GM12864 (cell line): Measurements from ENCODE around the gene HDAC8.

Source experiments
- DNase-seq: peaks from one replicate; pipeline ENCODE4 v3.0.0-alpha.2; 2011; ENCODE audit warnings: low read depth
- H3K4me3 ChIP-seq: 2 replicates; pipeline ENCODE4 v1.5.1; 2011; ENCODE audit warnings: mild to moderate bottlenecking, low read depth, low read length, control low read depth
- CTCF ChIP-seq: IDR thresholded peaks from 2 replicates; pipeline ENCODE4 v1.5.1; 2011; ENCODE audit warnings: low read depth, mild to moderate bottlenecking, moderate library complexity, low read length, control low read depth, inconsistent platforms; ENCODE audit errors: missing control alignments

The HDAC8 gene

GRCh38 chrX:72479324-72480274 lies 93.0 kb downstream of the HDAC8 start:
- H3K4me3 ChIP-seq = no peak overlapping the region
- no peak for DNase-seq
- TF ChIP-seq CTCF = no peak

- DNase-seq = no peak
- no peak overlapping the region for H3K4me3 ChIP-seq
- no peak for TF ChIP-seq CTCF
Measured at GRCh38 chrX:72478853-72479252, 93.8 kb downstream of the HDAC8 start.

- no peak for DNase-seq
- no peak for TF ChIP-seq CTCF
- H3K4me3 ChIP-seq = no peak overlapping the region
Measured at GRCh38 chrX:72478351-72478750, 94.3 kb downstream of the HDAC8 start.

- DNase-seq = no peak
- H3K4me3 ChIP-seq = no peak overlapping the region
Measured at GRCh38 chrX:72477781-72478181, 94.9 kb downstream of the HDAC8 start.

GRCh38 chrX:72477376-72477775 lies 95.3 kb downstream of the HDAC8 start:
- H3K4me3 ChIP-seq = no peak overlapping the region
- no peak for TF ChIP-seq CTCF
- DNase-seq = no peak

More at GRCh38 chrX:72477781-72478181, 94.9 kb downstream of the HDAC8 start:
- no peak for TF ChIP-seq CTCF

- no peak for TF ChIP-seq CTCF
- no peak for DNase-seq
Measured at GRCh38 chrX:72475952-72476668, 96.5 kb downstream of the HDAC8 start.

More at GRCh38 chrX:72475952-72476668, 96.5 kb downstream of the HDAC8 start:
- H3K4me3 ChIP-seq = no peak overlapping the region
